HCT116 (cell line): ENCODE results near the gene SLC22A4. TPM values are rescaled to one million over a fixed set of nuclear protein-coding genes. Genes with fewer than 3 reads are reported as not detected.

Experiments
- ATAC-seq: fragments of 200-7000 bp; cut with Tn5 transposase; 2 replicates; pipeline ENCODE4 v1.9.1; 2020; ENCODE audit warnings: mild to moderate bottlenecking, moderate library complexity
- BruUV-seq: library from RNA; stranded (reverse); fragments of 400-500 nt; replicated peaks from 2 replicates; lab custom pipeline; 2021; lab: Mats Ljungman, UMichigan
- CTCF ChIA-PET: fragments of 300-600 bp; sonication (Branson Sonifier 250); formaldehyde crosslinking; loops from one replicate; lab custom pipeline; 2021; ENCODE audit warnings: antibody characterized with exemption; lab: Charles Lee
- POLR2A ChIA-PET: fragments of 300-600, 350-600 bp; sonication (Branson Sonifier 250); formaldehyde crosslinking; loops from one replicate; lab custom pipeline; 2021; ENCODE audit warnings: antibody characterized with exemption; lab: Charles Lee
- RAD21 ChIA-PET, 2 experiments: fragments of 300-600 bp; sonication (Branson Sonifier 250); formaldehyde crosslinking; loops; one replicate each; lab custom pipeline; 2023; ENCODE audit warnings: low total read pairs in 2 of 2; ENCODE audit not compliant: uncharacterized antibody in 2 of 2, unreplicated experiment in 2 of 2, low non-redundant PET in 1 of 2; lab: Charles Lee
- DNase-seq: peaks from one replicate; pipeline ENCODE4 v3.0.0-alpha.2; 2010; ENCODE audit warnings: low read depth, low spot score
- H2AFZ ChIP-seq: fragments of 200-600 bp; shearing (Covaris generic), sonication (generic); 2 replicates; pipeline ENCODE4 v1.6.1; 2017; ENCODE audit warnings: low read depth, mixed run types, mixed read lengths, antibody characterized with exemption, low read length; ENCODE audit not compliant: poor library complexity, severe bottlenecking
- H3K27ac ChIP-seq: 2 replicates; pipeline ENCODE4 v1.5.1; 2012; ENCODE audit warnings: low read depth, low read length
- H3K27me3 ChIP-seq: fragments of 200-600 bp; sonication (generic); 2 replicates; pipeline ENCODE4 v1.6.1; 2016; ENCODE audit warnings: mixed run types, low read length, mixed read lengths; ENCODE audit not compliant: insufficient read depth
- H3K36me3 ChIP-seq, 2 experiments: fragments of 200-500 bp in 1 of 2; fragments of 200-600 bp in 1 of 2; sonication (Bioruptor generic) in 1 of 2; sonication (generic) in 1 of 2; 2 replicates each; pipeline versions ENCODE4 v1.5.1 to v1.6.1; 2014 to 2016; ENCODE audit warnings: low read length in 2 of 2, inconsistent platforms in 1 of 2, mixed read lengths in 1 of 2, mixed run types in 1 of 2; ENCODE audit not compliant: insufficient read depth in 2 of 2, control insufficient read depth in 1 of 2
- H3K4me1 ChIP-seq, 2 experiments: fragments of 200-600 bp in 1 of 2; sonication (generic) in 1 of 2; 2 replicates each; pipeline versions ENCODE4 v1.5.1 to v1.6.1; 2012 to 2017; ENCODE audit warnings: low read length in 2 of 2, inconsistent platforms in 1 of 2, mild to moderate bottlenecking in 1 of 2, mixed read lengths in 1 of 2, mixed run types in 1 of 2, moderate library complexity in 1 of 2; ENCODE audit not compliant: insufficient read depth in 2 of 2, control insufficient read depth in 1 of 2
- H3K4me2 ChIP-seq: fragments of 200-600 bp; sonication (generic); 2 replicates; pipeline ENCODE4 v1.6.1; 2017; ENCODE audit warnings: mixed run types, low read length, mixed read lengths
- H3K4me3 ChIP-seq, 2 experiments: fragments of 200-600 bp in 1 of 2; sonication (generic) in 1 of 2; replicated peaks in 1 of 2; 2 replicates each; pipeline ENCODE4 v1.5.1; 2011 to 2016; ENCODE audit warnings: low read length in 2 of 2, control low read depth in 1 of 2, low read depth in 1 of 2, mild to moderate bottlenecking in 1 of 2, mixed read lengths in 1 of 2, mixed run types in 1 of 2
- H3K79me2 ChIP-seq: fragments of 200-600 bp; sonication (generic); 2 replicates; pipeline ENCODE4 v1.6.1; 2017; ENCODE audit warnings: mild to moderate bottlenecking, mixed run types, low read length, moderate library complexity, mixed read lengths; ENCODE audit not compliant: insufficient read depth
- H3K9ac ChIP-seq: fragments of 200-600 bp; sonication (generic); 2 replicates; pipeline ENCODE4 v1.6.1; 2016; ENCODE audit warnings: low read length, mixed read lengths
- H3K9me2 ChIP-seq: fragments of 200-600 bp; sonication (generic), shearing (Covaris generic); 2 replicates; pipeline ENCODE4 v1.6.1; 2017; ENCODE audit warnings: mixed run types, mild to moderate bottlenecking, moderate library complexity; ENCODE audit not compliant: insufficient read depth
- H3K9me3 ChIP-seq, 2 experiments: fragments of 200-500 bp in 1 of 2; fragments of 200-600 bp in 1 of 2; sonication (Bioruptor generic) in 1 of 2; sonication (generic) in 1 of 2; 2 replicates each; pipeline ENCODE4 v1.6.1; 2014 to 2017; ENCODE audit warnings: low read length in 2 of 2, mixed read lengths in 2 of 2, inconsistent platforms in 1 of 2, low read depth in 1 of 2, mild to moderate bottlenecking in 1 of 2, mixed run types in 1 of 2, moderate library complexity in 1 of 2; ENCODE audit not compliant: control insufficient read depth in 1 of 2, insufficient read depth in 1 of 2
- H4K20me1 ChIP-seq: fragments of 200-600 bp; sonication (generic), shearing (Covaris generic); 2 replicates; pipeline ENCODE4 v1.6.1; 2017; ENCODE audit warnings: mixed run types, mild to moderate bottlenecking, moderate library complexity; ENCODE audit not compliant: insufficient read depth
- ELF1 ChIP-seq: IDR thresholded peaks from 2 replicates; pipeline ENCODE4 v1.6.1; 2012; ENCODE audit warnings: low read depth, borderline replicate concordance
- EZH2 ChIP-seq: fragments of 200-600 bp; sonication (generic); IDR thresholded peaks from 2 replicates; pipeline ENCODE4 v1.6.1; 2017; ENCODE audit warnings: antibody characterized with exemption, mixed run types
- EZH2phosphoT487 ChIP-seq: fragments of 200-600 bp; IDR thresholded peaks from 2 replicates; pipeline ENCODE4 v1.6.1; 2018; ENCODE audit warnings: antibody characterized with exemption, borderline replicate concordance
- MAX ChIP-seq: IDR thresholded peaks from 2 replicates; pipeline ENCODE4 v1.6.1; 2012
- POLR2AphosphoS5 ChIP-seq: IDR thresholded peaks from 2 replicates; pipeline ENCODE4 v1.6.1; 2011; ENCODE audit warnings: mild to moderate bottlenecking, low read depth, low read length, moderate library complexity
- RAD21 ChIP-seq: IDR thresholded peaks from 2 replicates; pipeline ENCODE4 v1.6.1; 2012; ENCODE audit warnings: low read depth, mild to moderate bottlenecking
- TCF7L2 ChIP-seq: IDR thresholded peaks from 2 replicates; pipeline ENCODE4 v1.7.0; 2011; ENCODE audit warnings: borderline replicate concordance, inconsistent platforms; ENCODE audit not compliant: insufficient read depth, insufficient read length; ENCODE audit errors: extremely low read depth
- ZBTB33 ChIP-seq: IDR thresholded peaks from 2 replicates; pipeline ENCODE4 v1.6.1; 2011; ENCODE audit warnings: mild to moderate bottlenecking, low read length, moderate library complexity; ENCODE audit not compliant: insufficient replicate concordance; ENCODE audit errors: extremely low read depth
- ZNF274 ChIP-seq: fragments of 200-500 bp; sonication (Bioruptor generic); IDR thresholded peaks from 2 replicates; pipeline ENCODE4 v1.6.1; 2014; ENCODE audit warnings: mild to moderate bottlenecking, low read depth, low read length, inconsistent platforms
- intact Hi-C: fragments of 100-400 bp; cut with micrococcal nuclease; formaldehyde crosslinking; loops from 2 replicates; pipeline ENCODE4 v1.10.0; 2022
- total RNA-seq: library from RNA; stranded (reverse); gene quantifications from one replicate; pipeline ENCODE4 v1.2.1, GENCODE V29; 2021; ENCODE audit not compliant: unreplicated experiment
- TF ChIP-seq, protein P1 (sequence below): IDR thresholded peaks from 2 replicates; pipeline ENCODE4 v1.6.1; 2012; ENCODE audit warnings: low read depth

The SLC22A4 gene
- total RNA-seq, 1 experiment from 2014 or later = 0.59 TPM

DNA sequence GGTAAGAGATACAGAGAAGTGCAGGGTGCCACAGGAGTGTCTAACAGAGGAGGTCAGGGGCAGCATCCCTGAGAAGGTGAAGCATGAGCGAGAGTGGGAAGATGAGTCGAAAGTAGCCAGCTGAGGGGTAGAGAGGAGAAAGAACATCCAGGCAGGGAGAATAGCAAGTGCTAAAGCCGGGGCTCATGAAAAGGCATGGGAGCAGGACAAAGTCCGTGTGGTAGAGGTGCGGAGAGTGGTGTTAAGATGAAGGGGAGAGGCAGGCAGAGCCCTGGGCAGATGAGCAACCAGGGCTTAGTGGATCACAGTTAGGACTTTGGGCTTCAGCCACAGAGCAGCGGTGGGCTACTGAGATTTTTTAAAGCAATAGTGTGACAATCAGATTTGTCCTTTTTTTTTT is 85.9 kb downstream of the SLC22A4 start:
- Histone ChIP-seq H3K4me3 (no peak overlapping the region), H4K20me1 (no peaks in the 10 kb centered on the region), H3K4me1 (0 out of 4 replicates have a peak, but pooled peaks cover 0 to 1% of the 10 kb centered on the region in 2 experiments), H3K27ac (no peak overlapping the region), H3K9ac (no peak overlapping the region), H3K4me2 (no peak overlapping the region), H3K27me3 (no peaks in the 10 kb centered on the region), H3K9me3 (no peaks in the 10 kb centered on the region), H3K36me3 (no peaks in the 10 kb centered on the region; a peak in 1 of 4 replicates), H2AFZ (no peak overlapping the region), H3K9me2 (no peaks in the 10 kb centered on the region), H3K79me2 (no peaks in the 10 kb centered on the region)
- ATAC-seq = no peak
- POLR2A ChIA-PET = interaction anchor here (0.6 kb wide), 1 partner anchor 318 kb away, joined by 3 read pairs; no protein-coding TSS in a partner anchor
- DNase-seq = no peak
- CTCF ChIA-PET = no interaction called here
- TF ChIP-seq TCF7L2 = no peak
- no peak for TF ChIP-seq ELF1
- TF ChIP-seq POLR2AphosphoS5 = no peak
- no peak for TF ChIP-seq ZBTB33
- no peak for TF ChIP-seq ZNF274
- no peak for TF ChIP-seq RAD21
- no peak for TF ChIP-seq MAX
- TF ChIP-seq, protein P1, sequence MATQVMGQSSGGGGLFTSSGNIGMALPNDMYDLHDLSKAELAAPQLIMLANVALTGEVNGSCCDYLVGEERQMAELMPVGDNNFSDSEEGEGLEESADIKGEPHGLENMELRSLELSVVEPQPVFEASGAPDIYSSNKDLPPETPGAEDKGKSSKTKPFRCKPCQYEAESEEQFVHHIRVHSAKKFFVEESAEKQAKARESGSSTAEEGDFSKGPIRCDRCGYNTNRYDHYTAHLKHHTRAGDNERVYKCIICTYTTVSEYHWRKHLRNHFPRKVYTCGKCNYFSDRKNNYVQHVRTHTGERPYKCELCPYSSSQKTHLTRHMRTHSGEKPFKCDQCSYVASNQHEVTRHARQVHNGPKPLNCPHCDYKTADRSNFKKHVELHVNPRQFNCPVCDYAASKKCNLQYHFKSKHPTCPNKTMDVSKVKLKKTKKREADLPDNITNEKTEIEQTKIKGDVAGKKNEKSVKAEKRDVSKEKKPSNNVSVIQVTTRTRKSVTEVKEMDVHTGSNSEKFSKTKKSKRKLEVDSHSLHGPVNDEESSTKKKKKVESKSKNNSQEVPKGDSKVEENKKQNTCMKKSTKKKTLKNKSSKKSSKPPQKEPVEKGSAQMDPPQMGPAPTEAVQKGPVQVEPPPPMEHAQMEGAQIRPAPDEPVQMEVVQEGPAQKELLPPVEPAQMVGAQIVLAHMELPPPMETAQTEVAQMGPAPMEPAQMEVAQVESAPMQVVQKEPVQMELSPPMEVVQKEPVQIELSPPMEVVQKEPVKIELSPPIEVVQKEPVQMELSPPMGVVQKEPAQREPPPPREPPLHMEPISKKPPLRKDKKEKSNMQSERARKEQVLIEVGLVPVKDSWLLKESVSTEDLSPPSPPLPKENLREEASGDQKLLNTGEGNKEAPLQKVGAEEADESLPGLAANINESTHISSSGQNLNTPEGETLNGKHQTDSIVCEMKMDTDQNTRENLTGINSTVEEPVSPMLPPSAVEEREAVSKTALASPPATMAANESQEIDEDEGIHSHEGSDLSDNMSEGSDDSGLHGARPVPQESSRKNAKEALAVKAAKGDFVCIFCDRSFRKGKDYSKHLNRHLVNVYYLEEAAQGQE = no peak
- no peak for TF ChIP-seq EZH2
- no peak for TF ChIP-seq EZH2phosphoT487
- BruUV-seq = no TSS peak
- RAD21 ChIA-PET = no interaction called here
- intact Hi-C loops = loop anchor here (10.0 kb wide), 1 partner anchor 865 kb away; no protein-coding TSS in a partner anchor
